ENCODE data around the gene HSPH1. TPM values are rescaled to one million over a fixed set of nuclear protein-coding genes. Genes with fewer than 3 reads are reported as not detected.
A peak's percentile ranks its signal among the peaks of the same experiment; 100 is the strongest.

Gene HSPH1
- polyA plus RNA-seq, 3 donors from 2014 or later, result 19.4 to 44.8 (median 20.3) TPM

- Mint-ChIP-seq H3K27ac (no peak overlapping the region), H3K4me3 (no peak overlapping the region), H3K9me3 (no peaks in the 10 kb centered on the region), H3K27me3 (ENCODE audit: low read depth in 3 of 3) (peaks cover 0 to 2% (median 0%) of the 10 kb centered on the region in 3 donors), H3K36me3 (peaks cover 24 to 34% (median 31%) of the 10 kb centered on the region in 3 donors), H3K4me1 (no peaks in the 10 kb centered on the region)
- no peak for DNase-seq
Observed at GRCh38 chr13:31134039-31134711, 27.5 kb downstream of the HSPH1 start.

- H3K36me3 Mint-ChIP-seq, result peaks cover 20 to 29% (median 26%) of the 10 kb centered on the region in 3 donors
- H3K4me3 Mint-ChIP-seq, result no peak overlapping the region
- H3K27ac Mint-ChIP-seq, result no peak overlapping the region
- peaks cover 0 to 2% (median under 1%) of the 10 kb centered on the region in 3 donors for H3K27me3 Mint-ChIP-seq (ENCODE audit: low read depth in 3 of 3)
- no peaks in the 10 kb centered on the region for H3K9me3 Mint-ChIP-seq
- H3K4me1 Mint-ChIP-seq, result no peaks in the 10 kb centered on the region
- DNase-seq, result no peak
Observed at GRCh38 chr13:31133621-31134020, 28.1 kb downstream of the HSPH1 start.

- H3K27me3 Mint-ChIP-seq (ENCODE audit: low read depth in 3 of 3), result peaks cover 2 to 7% (median 4%) of the 10 kb centered on the region in 3 donors
- no peak overlapping the region for H3K4me3 Mint-ChIP-seq
- DNase-seq, result no peak
- H3K36me3 Mint-ChIP-seq, result peaks cover 5 to 12% (median 9%) of the 10 kb centered on the region in 3 donors
- H3K9me3 Mint-ChIP-seq, result no peaks in the 10 kb centered on the region
- peak overlapping the region in 1 of 6 donors; percentile 44 for H3K27ac Mint-ChIP-seq
- H3K4me1 Mint-ChIP-seq, result no peaks in the 10 kb centered on the region
Observed at GRCh38 chr13:31131470-31131961, 30.2 kb downstream of the HSPH1 start.

- Mint-ChIP-seq H3K27me3 (ENCODE audit: low read depth in 3 of 3) (peaks cover 2 to 14% (median 5%) of the 10 kb centered on the region in 3 donors), H3K4me1 (no peaks in the 10 kb centered on the region), H3K4me3 (no peak overlapping the region), H3K9me3 (no peaks in the 10 kb centered on the region), H3K27ac (no peak overlapping the region), H3K36me3 (peaks cover 0 to 5% (median 4%) of the 10 kb centered on the region in 3 donors)
- DNase-seq, result no peak
Observed at GRCh38 chr13:31129419-31129818, 32.3 kb downstream of the HSPH1 start.

- Mint-ChIP-seq H3K36me3 (no peaks in the 10 kb centered on the region), H3K4me3 (no peak overlapping the region), H3K9me3 (no peaks in the 10 kb centered on the region), H3K4me1 (no peaks in the 10 kb centered on the region), H3K27me3 (ENCODE audit: low read depth in 3 of 3) (peaks cover 9 to 15% (median 9%) of the 10 kb centered on the region in 3 donors), H3K27ac (no peak overlapping the region)
- DNase-seq, result no peak
Observed at GRCh38 chr13:31124204-31124603, 37.5 kb downstream of the HSPH1 start.

GRCh38 chr13:31122544-31123260, 39.0 kb downstream of the HSPH1 start:
- DNase-seq, result no peak
- Mint-ChIP-seq H3K27ac (no peak overlapping the region), H3K36me3 (no peaks in the 10 kb centered on the region), H3K27me3 (ENCODE audit: low read depth in 3 of 3) (peaks cover 7 to 13% (median 8%) of the 10 kb centered on the region in 3 donors), H3K4me1 (no peaks in the 10 kb centered on the region), H3K9me3 (no peaks in the 10 kb centered on the region), H3K4me3 (no peak overlapping the region)

- no peak overlapping the region for H3K4me3 Mint-ChIP-seq
- H3K9me3 Mint-ChIP-seq, result no peaks in the 10 kb centered on the region
Observed at GRCh38 chr13:31122143-31122542, 39.6 kb downstream of the HSPH1 start.

GRCh38 chr13:31121379-31122140, 40.1 kb downstream of the HSPH1 start:
- Mint-ChIP-seq H3K9me3 (no peaks in the 10 kb centered on the region), H3K27me3 (ENCODE audit: low read depth in 3 of 3) (peaks cover 7 to 16% (median 7%) of the 10 kb centered on the region in 3 donors), H3K27ac (no peak overlapping the region), H3K36me3 (no peaks in the 10 kb centered on the region), H3K4me1 (no peaks in the 10 kb centered on the region), H3K4me3 (no peak overlapping the region)
- DNase-seq, result no peak

More at GRCh38 chr13:31122143-31122542, 39.6 kb downstream of the HSPH1 start:
- H3K4me1 Mint-ChIP-seq, result no peaks in the 10 kb centered on the region
- DNase-seq, result no peak
- H3K27ac Mint-ChIP-seq, result no peak overlapping the region
- H3K36me3 Mint-ChIP-seq, result no peaks in the 10 kb centered on the region
- H3K27me3 Mint-ChIP-seq (ENCODE audit: low read depth in 3 of 3), result peaks cover 7 to 16% (median 7%) of the 10 kb centered on the region in 3 donors

- Mint-ChIP-seq H3K27ac (no peak overlapping the region), H3K4me1 (no peaks in the 10 kb centered on the region), H3K27me3 (ENCODE audit: low read depth in 3 of 3) (peaks cover 5 to 13% (median 7%) of the 10 kb centered on the region in 3 donors), H3K4me3 (no peak overlapping the region), H3K9me3 (no peaks in the 10 kb centered on the region), H3K36me3 (no peaks in the 10 kb centered on the region)
- no peak for DNase-seq
Observed at GRCh38 chr13:31119966-31120700, 41.6 kb downstream of the HSPH1 start.

GRCh38 chr13:31119526-31119925, 42.2 kb downstream of the HSPH1 start:
- Mint-ChIP-seq H3K27ac (no peak overlapping the region), H3K4me1 (no peaks in the 10 kb centered on the region), H3K9me3 (no peaks in the 10 kb centered on the region), H3K4me3 (no peak overlapping the region), H3K27me3 (ENCODE audit: low read depth in 3 of 3) (peaks cover 5 to 10% (median 7%) of the 10 kb centered on the region in 3 donors), H3K36me3 (no peaks in the 10 kb centered on the region)
- DNase-seq, result no peak

- H3K9me3 Mint-ChIP-seq, result no peaks in the 10 kb centered on the region
- no peak overlapping the region for H3K4me3 Mint-ChIP-seq
- no peak overlapping the region for H3K27ac Mint-ChIP-seq
- H3K27me3 Mint-ChIP-seq (ENCODE audit: low read depth in 3 of 3), result peaks cover 5 to 10% (median 7%) of the 10 kb centered on the region in 3 donors
- no peaks in the 10 kb centered on the region for H3K36me3 Mint-ChIP-seq
- no peaks in the 10 kb centered on the region for H3K4me1 Mint-ChIP-seq
- no peak for DNase-seq
Observed at GRCh38 chr13:31116224-31116623, 45.5 kb downstream of the HSPH1 start.

- Mint-ChIP-seq H3K36me3 (no peaks in the 10 kb centered on the region), H3K4me3 (no peak overlapping the region), H3K27ac (no peak overlapping the region), H3K27me3 (ENCODE audit: low read depth in 3 of 3) (peaks cover 5 to 10% (median 7%) of the 10 kb centered on the region in 3 donors), H3K9me3 (no peaks in the 10 kb centered on the region), H3K4me1 (no peaks in the 10 kb centered on the region)
- no peak for DNase-seq
Observed at GRCh38 chr13:31115616-31116015, 46.1 kb downstream of the HSPH1 start.

GRCh38 chr13:31114641-31115040, 47.1 kb downstream of the HSPH1 start:
- Mint-ChIP-seq H3K4me1 (no peaks in the 10 kb centered on the region), H3K9me3 (no peaks in the 10 kb centered on the region), H3K27me3 (ENCODE audit: low read depth in 3 of 3) (peaks cover 2 to 7% (median 7%) of the 10 kb centered on the region in 3 donors), H3K27ac (no peak overlapping the region), H3K4me3 (no peak overlapping the region), H3K36me3 (no peaks in the 10 kb centered on the region)
- no peak for DNase-seq

Measured in immature natural killer cell (primary cell).